Testis (tissue), 2 donors: ENCODE results near the gene ADPGK.

Experiments
- POLR2A ChIP-seq: fragments of 450-650 bp; IDR thresholded peaks from one replicate; pipeline ENCODE4 v1.6.1; 2017; ENCODE audit warnings: antibody characterized with exemption, mild to moderate bottlenecking, moderate library complexity
- TF ChIP-seq, protein P1 (sequence below), 3 experiments: fragments of 450-650 bp in 2 of 3; fragments of 200-600 bp in 1 of 3; sonication (generic) in 1 of 3; IDR thresholded peaks; one replicate each; pipeline ENCODE4 v1.5.1; 2016 to 2019; ENCODE audit warnings: antibody characterized with exemption in 3 of 3, mild to moderate bottlenecking in 2 of 3, moderate library complexity in 1 of 3

DNA sequence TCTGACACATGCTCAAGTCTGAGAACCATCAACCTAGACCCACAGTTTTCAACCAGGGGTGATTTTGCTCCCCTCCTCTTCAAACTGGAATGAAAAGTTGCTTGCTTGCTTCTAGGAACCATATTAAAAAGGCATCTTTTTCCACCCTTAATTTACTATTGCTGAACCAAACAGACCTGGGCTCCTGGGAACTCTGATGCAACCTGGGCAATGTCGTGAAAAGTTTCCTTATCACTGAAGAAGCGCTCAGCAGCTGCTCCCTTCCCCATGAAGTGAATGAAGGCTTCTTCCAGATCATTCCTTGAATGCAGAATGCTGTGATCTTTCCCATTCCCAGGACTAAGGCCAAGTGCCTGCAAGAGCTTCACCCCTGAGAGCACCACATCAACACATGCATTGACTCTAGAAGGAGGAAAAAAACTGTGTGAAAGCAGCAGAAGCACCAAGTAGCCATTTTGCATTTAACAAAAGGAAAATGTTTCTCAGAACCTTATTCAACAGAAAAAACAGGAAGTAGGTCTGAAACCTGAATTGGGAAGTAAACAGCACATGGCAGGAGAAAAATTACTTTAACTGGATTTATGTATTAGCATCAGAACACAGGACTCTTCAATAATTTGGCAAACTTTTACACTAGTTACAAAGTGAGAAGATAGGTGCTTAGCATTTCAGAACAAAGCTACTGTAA, 8.7 kb downstream of the ADPGK start:
- TF ChIP-seq, protein P1, sequence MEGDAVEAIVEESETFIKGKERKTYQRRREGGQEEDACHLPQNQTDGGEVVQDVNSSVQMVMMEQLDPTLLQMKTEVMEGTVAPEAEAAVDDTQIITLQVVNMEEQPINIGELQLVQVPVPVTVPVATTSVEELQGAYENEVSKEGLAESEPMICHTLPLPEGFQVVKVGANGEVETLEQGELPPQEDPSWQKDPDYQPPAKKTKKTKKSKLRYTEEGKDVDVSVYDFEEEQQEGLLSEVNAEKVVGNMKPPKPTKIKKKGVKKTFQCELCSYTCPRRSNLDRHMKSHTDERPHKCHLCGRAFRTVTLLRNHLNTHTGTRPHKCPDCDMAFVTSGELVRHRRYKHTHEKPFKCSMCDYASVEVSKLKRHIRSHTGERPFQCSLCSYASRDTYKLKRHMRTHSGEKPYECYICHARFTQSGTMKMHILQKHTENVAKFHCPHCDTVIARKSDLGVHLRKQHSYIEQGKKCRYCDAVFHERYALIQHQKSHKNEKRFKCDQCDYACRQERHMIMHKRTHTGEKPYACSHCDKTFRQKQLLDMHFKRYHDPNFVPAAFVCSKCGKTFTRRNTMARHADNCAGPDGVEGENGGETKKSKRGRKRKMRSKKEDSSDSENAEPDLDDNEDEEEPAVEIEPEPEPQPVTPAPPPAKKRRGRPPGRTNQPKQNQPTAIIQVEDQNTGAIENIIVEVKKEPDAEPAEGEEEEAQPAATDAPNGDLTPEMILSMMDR (IDR thresholded peaks at IDR 0.05) = no peak
- TF ChIP-seq POLR2A = no peak
